Endothelial cell of umbilical vein (primary cell): ENCODE measurements around the gene RBMS3. TPM values are rescaled to one million over a fixed set of nuclear protein-coding genes. Genes with fewer than 3 reads are reported as not detected.

Experiments used
- BruUV-seq: library from RNA; stranded (reverse); fragments of 400-500 nt; replicated peaks from 2 replicates; lab custom pipeline; 2021; lab: Mats Ljungman, UMichigan
- CTCF ChIA-PET: fragments of 300-600, 350-600 bp; sonication (Branson Sonifier 250); formaldehyde crosslinking; loops from one replicate; lab custom pipeline; 2021; ENCODE audit warnings: antibody characterized with exemption, inconsistent platforms; lab: Charles Lee
- POLR2A ChIA-PET: fragments of 300-600, 350-600 bp; sonication (Branson Sonifier 250); formaldehyde crosslinking; loops from one replicate; lab custom pipeline; 2021; ENCODE audit warnings: antibody characterized with exemption, inconsistent platforms; lab: Charles Lee
- DNase-seq: peaks from one replicate; pipeline ENCODE4 v3.0.0-alpha.2; 2011; ENCODE audit warnings: low read depth, low spot score
- FAIRE-seq: peaks from 2 replicates; lab custom pipeline; 2011; peaks lifted over from hg19 to GRCh38; lab: Jason Lieb, UNC
- H2AFZ ChIP-seq: 2 replicates; pipeline ENCODE4 v1.6.0; 2012; ENCODE audit warnings: low read depth, low read length, control low read depth, inconsistent platforms
- H3K27ac ChIP-seq: 2 replicates; pipeline ENCODE4 v1.5.1; 2011; ENCODE audit warnings: low read depth, mild to moderate bottlenecking, control low read depth, low read length, moderate library complexity; ENCODE audit not compliant: insufficient read depth
- H3K27me3 ChIP-seq, 2 experiments: 2 replicates each; pipeline versions ENCODE4 v1.6.0 to v1.6.1; 2011; ENCODE audit warnings: low read length in 2 of 2, mixed read lengths in 1 of 2; ENCODE audit not compliant: control insufficient read depth in 2 of 2, insufficient read depth in 2 of 2
- H3K36me3 ChIP-seq, 2 experiments: 2 replicates in 1 of 2; 3 replicates in 1 of 2; pipeline ENCODE4 v1.5.1; 2011; ENCODE audit warnings: low read length in 2 of 2, mild to moderate bottlenecking in 1 of 2, moderate library complexity in 1 of 2; ENCODE audit not compliant: control insufficient read depth in 2 of 2, insufficient read depth in 2 of 2; ENCODE audit errors: extremely low read depth in 1 of 2
- H3K4me1 ChIP-seq: 3 replicates; pipeline ENCODE4 v1.5.1; 2011; ENCODE audit warnings: mild to moderate bottlenecking, low read length; ENCODE audit not compliant: control insufficient read depth, insufficient read depth; ENCODE audit errors: extremely low read depth
- H3K4me2 ChIP-seq: 2 replicates; pipeline ENCODE4 v1.6.1; 2011; ENCODE audit warnings: low read length, control low read depth, mixed read lengths; ENCODE audit not compliant: insufficient read depth
- H3K4me3 ChIP-seq, 3 experiments: fragments of 200-600 bp in 1 of 3; sonication (generic), shearing (Covaris generic) in 1 of 3; replicated peaks in 1 of 3; 2 replicates each; pipeline ENCODE4 v1.5.1; 2011 to 2016; ENCODE audit warnings: control low read depth in 3 of 3, low read length in 3 of 3, mild to moderate bottlenecking in 2 of 3, inconsistent platforms in 1 of 3, low read depth in 1 of 3, moderate library complexity in 1 of 3; ENCODE audit not compliant: insufficient read depth in 1 of 3
- H3K79me2 ChIP-seq: 2 replicates; pipeline ENCODE4 v1.6.0; 2012; ENCODE audit warnings: low read length, inconsistent platforms; ENCODE audit not compliant: control insufficient read depth, insufficient read depth
- H3K9ac ChIP-seq: replicated peaks from 2 replicates; pipeline ENCODE3; 2011; ENCODE audit warnings: low read length, control low read depth; ENCODE audit not compliant: insufficient read depth; ENCODE audit errors: extremely low read depth
- H3K9me1 ChIP-seq: replicated peaks from 3 replicates; pipeline ENCODE4 v1.6.0; 2011; ENCODE audit warnings: mild to moderate bottlenecking, low read length; ENCODE audit not compliant: control insufficient read depth, insufficient read depth; ENCODE audit errors: extremely low read depth
- H3K9me3 ChIP-seq: replicated peaks from 2 replicates; pipeline ENCODE4 v1.5.1; 2012; ENCODE audit warnings: low read length, inconsistent platforms; ENCODE audit not compliant: control insufficient read depth, insufficient read depth
- H4K20me1 ChIP-seq: replicated peaks from 2 replicates; pipeline ENCODE3; 2011; ENCODE audit warnings: mild to moderate bottlenecking, low read length; ENCODE audit not compliant: control insufficient read depth, insufficient read depth; ENCODE audit errors: extremely low read depth
- EZH2 ChIP-seq: IDR thresholded peaks from 2 replicates; pipeline ENCODE4 v1.6.1; 2012; ENCODE audit warnings: borderline replicate concordance, low read depth, mild to moderate bottlenecking, moderate library complexity, low read length, inconsistent platforms; ENCODE audit not compliant: severe bottlenecking
- FOS ChIP-seq: IDR thresholded peaks from 2 replicates; pipeline ENCODE4 v1.6.1; 2011; ENCODE audit warnings: mild to moderate bottlenecking, low read length, moderate library complexity, borderline replicate concordance; ENCODE audit not compliant: insufficient read depth
- GATA2 ChIP-seq: IDR thresholded peaks from 2 replicates; pipeline ENCODE4 v1.7.0; 2011; ENCODE audit warnings: low read depth, mild to moderate bottlenecking, moderate library complexity, mixed read lengths, low read length; ENCODE audit not compliant: insufficient read length, insufficient read depth
- JUN ChIP-seq: IDR thresholded peaks from 2 replicates; pipeline ENCODE4 v1.6.1; 2011; ENCODE audit warnings: borderline replicate concordance, low read depth; ENCODE audit not compliant: insufficient read length, insufficient read depth
- MYC ChIP-seq: IDR thresholded peaks from one replicate; pipeline ENCODE4 v1.6.1; 2011; ENCODE audit warnings: mild to moderate bottlenecking, low read depth, low read length
- POLR2A ChIP-seq: IDR thresholded peaks from 2 replicates; pipeline ENCODE4 v1.6.1; 2012; ENCODE audit warnings: low read depth, mild to moderate bottlenecking, control low read depth, low read length
- POLR2AphosphoS5 ChIP-seq: IDR thresholded peaks from 2 replicates; pipeline ENCODE4 v1.6.1; 2012; ENCODE audit warnings: low read depth, mild to moderate bottlenecking, control low read depth, low read length, moderate library complexity; ENCODE audit not compliant: insufficient read depth
- dilution Hi-C: fragments of 300-500 bp; cut with MboI; formaldehyde crosslinking; loops from one replicate; pipeline ENCODE4 v1.15.0; 2019; ENCODE audit warnings: low sequenced_read_pairs; ENCODE audit not compliant: extremely low pct_ligation_motif_present
- intact Hi-C: fragments of 100-400 bp; cut with micrococcal nuclease; formaldehyde crosslinking; loops from one replicate; pipeline ENCODE4 v1.10.0; 2022
- polyA plus RNA-seq, 4 experiments: library from polyadenylated mRNA; depleted of rRNA in 3 of 4; stranded (reverse) in 3 of 4; unstranded in 1 of 4; fragments of >200 nt; gene quantifications; 2 replicates each; pipeline versions ENCODE4 v1.2.1 to v1.2.3, GENCODE V29; 2011 to 2012; ENCODE audit warnings: missing spikeins in 1 of 4
- total RNA-seq: library from RNA; stranded (reverse); gene quantifications from 2 replicates; pipeline ENCODE4 v1.2.3, GENCODE V29; 2021
- TF ChIP-seq, protein P1 (sequence below): IDR thresholded peaks from 2 replicates; pipeline ENCODE4 v1.6.1; 2011; ENCODE audit not compliant: insufficient read depth, insufficient read length
- TF ChIP-seq, protein P2 (sequence below), 2 donors: IDR thresholded peaks; 1 replicate in 1 of 2; 2 replicates in 1 of 2; pipeline ENCODE4 v1.5.1; 2011; ENCODE audit warnings: low read length in 2 of 2, mild to moderate bottlenecking in 2 of 2, moderate library complexity in 2 of 2, control low read depth in 1 of 2, inconsistent platforms in 1 of 2, low read depth in 1 of 2; ENCODE audit not compliant: insufficient read depth in 1 of 2; ENCODE audit errors: extremely low read depth in 1 of 2

RBMS3 gene
- total and polyA plus RNA-seq, 2 donors (not counting 3 experiments of a cell fraction or from before 2014, with no cell fraction given): 13.6 to 42.3 TPM

DNA sequence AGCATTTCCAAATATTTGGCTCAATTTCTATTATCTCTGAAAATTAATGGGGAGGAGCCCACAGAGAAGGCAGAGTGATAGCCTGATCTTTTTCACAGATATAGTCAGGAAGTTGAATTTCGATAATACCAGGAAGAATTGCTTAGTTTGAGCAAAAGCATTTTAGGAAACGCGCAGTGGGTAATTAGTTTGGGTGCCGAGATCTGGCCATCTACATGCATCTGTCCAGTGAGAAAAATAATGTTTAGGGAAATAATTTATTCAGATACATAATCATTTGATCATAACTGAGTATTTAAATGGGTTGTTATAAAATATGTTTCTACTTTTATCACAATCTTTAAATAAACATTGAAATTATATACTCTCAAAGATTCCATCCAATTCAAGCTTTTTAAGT, 653.9 kb downstream of the RBMS3 start:
- no peak for TF ChIP-seq MYC
- Histone ChIP-seq H3K9ac (no peak overlapping the region), H3K4me3 (no peak overlapping the region), H3K4me2 (no peak overlapping the region), H3K79me2 (no peaks in the 10 kb centered on the region), H3K9me3 (no peaks in the 10 kb centered on the region), H3K9me1 (no peaks in the 10 kb centered on the region), H2AFZ (no peak overlapping the region), H3K27ac (no peak overlapping the region), H3K27me3 (no peaks in the 10 kb centered on the region), H3K36me3 (no peaks in the 10 kb centered on the region), H3K4me1 (peaks cover 6% of the 10 kb centered on the region), H4K20me1 (no peaks in the 10 kb centered on the region)
- ChIA-PET CTCF (interaction anchor here (1.1 kb wide), 3 partner anchors 9 to 80 kb away, joined by 3 to 4 read pairs (median 3); no protein-coding TSS in a partner anchor), POLR2A (no interaction called here)
- FAIRE-seq (no peak), DNase-seq (no peak)
- dilution Hi-C loops (no loop called here), intact Hi-C loops (no loop called here)
- BruUV-seq: no TSS peak

DNA sequence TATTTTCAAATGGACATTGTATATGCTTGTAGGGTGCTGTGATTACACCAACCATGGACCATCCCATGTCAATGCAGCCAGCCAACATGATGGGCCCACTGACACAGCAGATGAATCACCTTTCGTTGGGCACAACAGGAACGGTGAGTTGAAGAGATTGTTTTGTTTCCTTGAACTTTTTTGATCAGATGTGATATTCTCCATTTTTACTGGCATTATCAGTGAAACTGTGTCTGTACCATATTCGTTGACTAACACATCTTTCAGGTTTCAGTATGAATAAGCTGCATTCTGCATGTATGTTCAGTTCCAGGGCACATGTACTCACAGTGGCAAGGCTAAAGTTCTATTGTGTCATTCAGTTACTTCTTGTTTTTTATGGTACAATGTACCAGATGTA, 655.2 kb downstream of the RBMS3 start:
- no peak for FAIRE-seq
- no TSS peak for BruUV-seq
- dilution Hi-C loops: no loop called here

More for the DNA sequence above, 655.2 kb downstream of the RBMS3 start:
- no peak overlapping the region for H2AFZ ChIP-seq
- no peaks in the 10 kb centered on the region for H3K79me2 ChIP-seq
- no peak for DNase-seq
- H3K9me1 ChIP-seq: no peaks in the 10 kb centered on the region
- no peaks in the 10 kb centered on the region for H3K36me3 ChIP-seq
- H3K4me2 ChIP-seq: no peak overlapping the region
- H3K4me3 ChIP-seq: no peak overlapping the region
- H3K27ac ChIP-seq: no peak overlapping the region
- H4K20me1 ChIP-seq: no peaks in the 10 kb centered on the region
- POLR2A ChIA-PET: no interaction called here
- CTCF ChIA-PET: no interaction called here
- intact Hi-C loops: no loop called here
- no peak overlapping the region for H3K9ac ChIP-seq
- TF ChIP-seq JUN: no peak
- TF ChIP-seq, protein P1, sequence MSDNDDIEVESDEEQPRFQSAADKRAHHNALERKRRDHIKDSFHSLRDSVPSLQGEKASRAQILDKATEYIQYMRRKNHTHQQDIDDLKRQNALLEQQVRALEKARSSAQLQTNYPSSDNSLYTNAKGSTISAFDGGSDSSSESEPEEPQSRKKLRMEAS: no peak
- no peak for TF ChIP-seq POLR2AphosphoS5
- TF ChIP-seq POLR2A: no peak
- TF ChIP-seq, protein P2, sequence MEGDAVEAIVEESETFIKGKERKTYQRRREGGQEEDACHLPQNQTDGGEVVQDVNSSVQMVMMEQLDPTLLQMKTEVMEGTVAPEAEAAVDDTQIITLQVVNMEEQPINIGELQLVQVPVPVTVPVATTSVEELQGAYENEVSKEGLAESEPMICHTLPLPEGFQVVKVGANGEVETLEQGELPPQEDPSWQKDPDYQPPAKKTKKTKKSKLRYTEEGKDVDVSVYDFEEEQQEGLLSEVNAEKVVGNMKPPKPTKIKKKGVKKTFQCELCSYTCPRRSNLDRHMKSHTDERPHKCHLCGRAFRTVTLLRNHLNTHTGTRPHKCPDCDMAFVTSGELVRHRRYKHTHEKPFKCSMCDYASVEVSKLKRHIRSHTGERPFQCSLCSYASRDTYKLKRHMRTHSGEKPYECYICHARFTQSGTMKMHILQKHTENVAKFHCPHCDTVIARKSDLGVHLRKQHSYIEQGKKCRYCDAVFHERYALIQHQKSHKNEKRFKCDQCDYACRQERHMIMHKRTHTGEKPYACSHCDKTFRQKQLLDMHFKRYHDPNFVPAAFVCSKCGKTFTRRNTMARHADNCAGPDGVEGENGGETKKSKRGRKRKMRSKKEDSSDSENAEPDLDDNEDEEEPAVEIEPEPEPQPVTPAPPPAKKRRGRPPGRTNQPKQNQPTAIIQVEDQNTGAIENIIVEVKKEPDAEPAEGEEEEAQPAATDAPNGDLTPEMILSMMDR (IDR thresholded peaks at IDR 0.05; ENCODE audit: extremely low read depth in 1 of 2, insufficient read depth in 1 of 2, low read depth in 1 of 2, low read length in 2 of 2): no peak
- no peak for TF ChIP-seq GATA2
- no peak for TF ChIP-seq FOS
- TF ChIP-seq EZH2: no peak
- no peak for TF ChIP-seq MYC
- H3K9me3 ChIP-seq: no peaks in the 10 kb centered on the region
- no peaks in the 10 kb centered on the region for H3K27me3 ChIP-seq
- H3K4me1 ChIP-seq: peaks cover 6% of the 10 kb centered on the region
